VCaP (cell line): ENCODE results near the gene HPX.

Experiments used
- H3K27ac ChIP-seq: fragments of 450-650 bp; 2 replicates; pipeline ENCODE4 v1.5.1; 2017
- TF ChIP-seq, protein P1 (sequence below): fragments of 450-650 bp; conservative IDR thresholded peaks from 2 replicates; pipeline ENCODE4 v1.5.1; 2017; ENCODE audit warnings: mild to moderate bottlenecking, moderate library complexity

Gene HPX

GRCh38 chr11:6414874-6415328 lies 25.9 kb downstream of the HPX start:
- TF ChIP-seq, protein P1, sequence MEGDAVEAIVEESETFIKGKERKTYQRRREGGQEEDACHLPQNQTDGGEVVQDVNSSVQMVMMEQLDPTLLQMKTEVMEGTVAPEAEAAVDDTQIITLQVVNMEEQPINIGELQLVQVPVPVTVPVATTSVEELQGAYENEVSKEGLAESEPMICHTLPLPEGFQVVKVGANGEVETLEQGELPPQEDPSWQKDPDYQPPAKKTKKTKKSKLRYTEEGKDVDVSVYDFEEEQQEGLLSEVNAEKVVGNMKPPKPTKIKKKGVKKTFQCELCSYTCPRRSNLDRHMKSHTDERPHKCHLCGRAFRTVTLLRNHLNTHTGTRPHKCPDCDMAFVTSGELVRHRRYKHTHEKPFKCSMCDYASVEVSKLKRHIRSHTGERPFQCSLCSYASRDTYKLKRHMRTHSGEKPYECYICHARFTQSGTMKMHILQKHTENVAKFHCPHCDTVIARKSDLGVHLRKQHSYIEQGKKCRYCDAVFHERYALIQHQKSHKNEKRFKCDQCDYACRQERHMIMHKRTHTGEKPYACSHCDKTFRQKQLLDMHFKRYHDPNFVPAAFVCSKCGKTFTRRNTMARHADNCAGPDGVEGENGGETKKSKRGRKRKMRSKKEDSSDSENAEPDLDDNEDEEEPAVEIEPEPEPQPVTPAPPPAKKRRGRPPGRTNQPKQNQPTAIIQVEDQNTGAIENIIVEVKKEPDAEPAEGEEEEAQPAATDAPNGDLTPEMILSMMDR, result no peak
- no peak overlapping the region for H3K27ac ChIP-seq

GRCh38 chr11:6413791-6414201 lies 27.0 kb downstream of the HPX start:
- H3K27ac ChIP-seq, result no peak overlapping the region
- TF ChIP-seq, protein P1, result no peak

- TF ChIP-seq, protein P1, result no peak
- no peak overlapping the region for H3K27ac ChIP-seq
Observed at GRCh38 chr11:6411594-6412031, 29.2 kb downstream of the HPX start.

GRCh38 chr11:6410695-6411430 lies 29.9 kb downstream of the HPX start:
- H3K27ac ChIP-seq, result no peak overlapping the region
- TF ChIP-seq, protein P1, result no peak

DNA sequence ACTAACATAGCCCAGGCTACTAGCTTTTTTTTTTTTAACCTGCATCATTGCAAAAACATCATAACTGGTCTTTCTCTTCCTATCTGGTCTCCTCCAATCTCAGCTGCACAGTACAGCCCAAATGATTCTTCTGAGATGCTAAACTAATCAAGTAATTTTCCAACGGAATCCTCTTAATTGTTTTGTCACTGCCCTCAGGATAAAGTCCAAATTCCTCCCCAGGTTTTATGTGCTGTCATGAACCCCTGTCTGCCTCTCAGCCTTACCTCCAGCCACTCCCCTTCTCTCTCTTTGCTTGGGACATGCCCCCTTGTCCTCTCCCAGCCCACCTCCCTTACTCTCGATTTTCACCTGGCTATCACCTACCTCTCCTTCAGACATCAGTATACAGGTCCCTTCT lies 34.4 kb downstream of the HPX start:
- H3K27ac ChIP-seq, result no peak overlapping the region
- TF ChIP-seq, protein P1, result no peak

- H3K27ac ChIP-seq, result no peak overlapping the region
- TF ChIP-seq, protein P1, result no peak
Observed at GRCh38 chr11:6405846-6406245, 34.9 kb downstream of the HPX start.

DNA sequence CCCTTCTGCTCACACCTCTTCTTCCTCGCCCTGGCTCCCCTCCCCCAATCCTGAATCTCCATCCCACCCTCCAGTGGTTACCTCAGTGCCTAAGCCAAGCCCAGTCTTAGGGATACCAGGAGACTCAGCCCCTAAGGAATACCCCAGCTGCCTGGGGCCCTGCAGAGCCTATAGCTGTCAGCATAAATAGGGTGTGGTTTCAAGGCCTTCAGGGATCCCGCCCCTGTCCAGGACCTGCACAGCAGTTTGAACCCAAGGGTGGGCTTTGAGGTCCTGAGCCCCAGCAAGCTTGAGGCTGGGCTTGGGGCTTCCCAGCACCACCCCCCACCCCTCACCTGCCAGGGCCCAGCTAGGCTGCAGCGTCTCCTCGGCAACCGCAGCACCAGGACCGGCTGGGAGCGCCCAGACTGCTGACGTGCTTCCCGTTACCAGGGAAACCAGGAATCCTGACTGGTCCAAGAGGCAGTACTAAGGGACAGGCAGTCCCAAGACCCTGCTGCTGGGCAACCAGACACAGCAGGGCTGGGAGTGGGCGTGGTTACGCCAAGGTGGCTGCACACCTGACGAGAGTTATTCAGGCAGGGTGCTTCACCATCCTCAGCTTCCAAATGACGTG lies 35.6 kb downstream of the HPX start:
- TF ChIP-seq, protein P1, result no peak
- no peak overlapping the region for H3K27ac ChIP-seq
